H1 (cell line): ENCODE results near the gene SPTBN1. TPM values are rescaled to one million over a fixed set of nuclear protein-coding genes. Genes with fewer than 3 reads are reported as not detected.

ENCODE experiments used
- CTCF ChIA-PET: fragments of 300-600 bp; sonication (Branson Sonifier 250); formaldehyde crosslinking; loops from one replicate; lab custom pipeline; 2021; ENCODE audit not compliant: partially characterized antibody; lab: Charles Lee
- POLR2A ChIA-PET: fragments of 300-600 bp; sonication (Branson Sonifier 250); formaldehyde crosslinking; loops from one replicate; lab custom pipeline; 2021; ENCODE audit warnings: inconsistent platforms; ENCODE audit not compliant: partially characterized antibody; lab: Charles Lee
- DNase-seq, 2 experiments: peaks; one replicate each; pipeline versions ENCODE4 v3.0.0 to v3.0.0-alpha.2; 2010 to 2022; ENCODE audit warnings: low spot score in 2 of 2, low read depth in 1 of 2, mixed read lengths in 1 of 2
- FAIRE-seq: peaks from 2 replicates; lab custom pipeline; 2011; peaks lifted over from hg19 to GRCh38; lab: Jason Lieb, UNC
- H2AFZ ChIP-seq: 2 replicates; pipeline ENCODE4 v1.8.1; 2012; ENCODE audit warnings: low read length, inconsistent platforms
- H2AK5ac ChIP-seq: 2 replicates; pipeline ENCODE4 v1.6.1; 2013; ENCODE audit warnings: low read depth, low read length
- H2BK120ac ChIP-seq: replicated peaks from 2 replicates; pipeline ENCODE3; 2013; ENCODE audit warnings: low read depth, low read length, inconsistent platforms
- H2BK12ac ChIP-seq: 2 replicates; pipeline ENCODE4 v1.6.1; 2013; ENCODE audit warnings: low read depth, low read length
- H2BK15ac ChIP-seq: 2 replicates; pipeline ENCODE4 v1.6.1; 2013; ENCODE audit warnings: low read length
- H2BK20ac ChIP-seq: 2 replicates; pipeline ENCODE4 v1.6.1; 2013; ENCODE audit warnings: low read length
- H2BK5ac ChIP-seq: 2 replicates; pipeline ENCODE4 v1.6.1; 2013; ENCODE audit warnings: low read depth, low read length
- H3K14ac ChIP-seq: 2 replicates; pipeline ENCODE4 v1.6.1; 2013; ENCODE audit warnings: inconsistent platforms; ENCODE audit not compliant: insufficient read length
- H3K18ac ChIP-seq: 2 replicates; pipeline ENCODE4 v1.6.1; 2013; ENCODE audit warnings: low read length; ENCODE audit errors: extremely low read depth
- H3K23ac ChIP-seq: 2 replicates; pipeline ENCODE4 v1.6.1; 2013; ENCODE audit warnings: inconsistent platforms; ENCODE audit not compliant: insufficient read length
- H3K23me2 ChIP-seq: 2 replicates; pipeline ENCODE4 v1.6.1; 2013; ENCODE audit warnings: low read depth, low read length
- H3K27ac ChIP-seq: 2 replicates; pipeline ENCODE4 v1.6.1; 2011; ENCODE audit warnings: low read depth, low read length, inconsistent platforms
- H3K27me3 ChIP-seq, 4 experiments: replicated peaks in 1 of 4; 1 replicate in 1 of 4; 2 replicates in 3 of 4; pipeline versions ENCODE4 v1.6.1 to v1.8.1; 2011 to 2013; ENCODE audit warnings: low read length in 3 of 4, mild to moderate bottlenecking in 3 of 4, inconsistent platforms in 2 of 4, mixed read lengths in 2 of 4, moderate library complexity in 1 of 4; ENCODE audit not compliant: control insufficient read depth in 3 of 4, insufficient read depth in 3 of 4; ENCODE audit errors: extremely low read depth in 1 of 4
- H3K36me3 ChIP-seq, 4 experiments: 2 replicates each; pipeline versions ENCODE4 v1.6.1 to v1.8.1; 2011 to 2013; ENCODE audit warnings: mild to moderate bottlenecking in 4 of 4, low read length in 3 of 4, moderate library complexity in 2 of 4, control low read depth in 1 of 4, inconsistent platforms in 1 of 4; ENCODE audit not compliant: insufficient read depth in 4 of 4, control insufficient read depth in 2 of 4
- H3K4ac ChIP-seq: replicated peaks from 2 replicates; pipeline ENCODE3; 2013; ENCODE audit warnings: low read length, low read depth, mixed read lengths, inconsistent platforms; ENCODE audit not compliant: insufficient read length
- H3K4me1 ChIP-seq, 4 experiments: replicated peaks in 1 of 4; 1 replicate in 1 of 4; 2 replicates in 3 of 4; pipeline versions ENCODE4 v1.6.1 to v1.8.1; 2011 to 2013; ENCODE audit warnings: low read length in 3 of 4, inconsistent platforms in 2 of 4, mixed read lengths in 1 of 4; ENCODE audit not compliant: insufficient read depth in 4 of 4, control insufficient read depth in 3 of 4
- H3K4me2 ChIP-seq, 2 experiments: 2 replicates each; pipeline versions ENCODE4 v1.6.1 to v1.8.1; 2011 to 2013; ENCODE audit warnings: low read depth in 2 of 2, low read length in 2 of 2, control low read depth in 1 of 2, inconsistent platforms in 1 of 2, mild to moderate bottlenecking in 1 of 2; ENCODE audit not compliant: insufficient read depth in 1 of 2
- H3K4me3 ChIP-seq, 4 experiments: fragments of 200-600, 300-600 bp in 1 of 4; sonication (generic), shearing (Covaris generic), sonication (Bioruptor Twin) in 1 of 4; 2 replicates each; pipeline versions ENCODE4 v1.5.1 to v1.8.1; 2011 to 2016; ENCODE audit warnings: low read length in 4 of 4, low read depth in 3 of 4, control low read depth in 2 of 4, inconsistent platforms in 2 of 4, mild to moderate bottlenecking in 2 of 4, mixed read lengths in 1 of 4, moderate library complexity in 1 of 4; ENCODE audit not compliant: insufficient read depth in 2 of 4; ENCODE audit errors: extremely low read depth in 1 of 4
- H3K56ac ChIP-seq: replicated peaks from 2 replicates; pipeline ENCODE3; 2013; ENCODE audit warnings: low read depth, mild to moderate bottlenecking, mixed read lengths, low read length, inconsistent platforms; ENCODE audit not compliant: insufficient read length
- H3K79me1 ChIP-seq: 2 replicates; pipeline ENCODE4 v1.6.1; 2013; ENCODE audit warnings: low read depth, low read length, control low read depth
- H3K79me2 ChIP-seq, 2 experiments: 2 replicates each; pipeline versions ENCODE4 v1.6.1 to v1.8.1; 2012 to 2013; ENCODE audit warnings: low read length in 2 of 2, mild to moderate bottlenecking in 2 of 2, inconsistent platforms in 1 of 2; ENCODE audit not compliant: insufficient read depth in 2 of 2, control insufficient read depth in 1 of 2
- H3K9ac ChIP-seq, 4 experiments: replicated peaks in 1 of 4; 1 replicate in 1 of 4; 2 replicates in 3 of 4; pipeline versions ENCODE4 v1.6.1 to v1.8.1; 2011 to 2013; ENCODE audit warnings: low read depth in 3 of 4, low read length in 3 of 4, control low read depth in 2 of 4, mild to moderate bottlenecking in 2 of 4, moderate library complexity in 2 of 4, inconsistent platforms in 1 of 4; ENCODE audit errors: extremely low read depth in 1 of 4
- H3K9me3 ChIP-seq, 2 experiments: 2 replicates each; pipeline versions ENCODE4 v1.6.1 to v1.8.1; 2012 to 2013; ENCODE audit warnings: mild to moderate bottlenecking in 2 of 2, moderate library complexity in 2 of 2, control low read depth in 1 of 2, inconsistent platforms in 1 of 2, low read depth in 1 of 2, low read length in 1 of 2, mixed read lengths in 1 of 2; ENCODE audit not compliant: insufficient read depth in 2 of 2
- H4K20me1 ChIP-seq, 2 experiments: replicated peaks in 1 of 2; 2 replicates each; pipeline versions ENCODE3 to v1.8.1; 2011 to 2013; ENCODE audit warnings: inconsistent platforms in 2 of 2, low read length in 2 of 2, mild to moderate bottlenecking in 1 of 2; ENCODE audit not compliant: insufficient read depth in 2 of 2, control insufficient read depth in 1 of 2
- H4K5ac ChIP-seq: 2 replicates; pipeline ENCODE4 v1.6.1; 2013; ENCODE audit warnings: low read length, low read depth, mixed read lengths, inconsistent platforms; ENCODE audit not compliant: insufficient read length
- H4K8ac ChIP-seq: 2 replicates; pipeline ENCODE4 v1.8.0; 2013; ENCODE audit warnings: mild to moderate bottlenecking, moderate library complexity, low read length, inconsistent platforms; ENCODE audit not compliant: insufficient read depth; ENCODE audit errors: extremely low read depth
- H4K91ac ChIP-seq: replicated peaks from 2 replicates; pipeline ENCODE3; 2013; ENCODE audit warnings: low read length, mixed read lengths, inconsistent platforms; ENCODE audit not compliant: insufficient read length
- SP4 ChIP-seq: IDR thresholded peaks from 2 replicates; pipeline ENCODE4 v1.6.1; 2012; ENCODE audit warnings: low read length, inconsistent platforms
- WGBS, 2 experiments: shearing (Covaris generic) in 1 of 2; methylation state at CpG; one replicate each; pipeline versions ENCODE4 v1.1.6 to v1.1.7; 2013 to 2015; ENCODE audit warnings: low lambda C conversion rate in 2 of 2, mixed read lengths in 2 of 2, inconsistent platforms in 1 of 2, low coverage in 1 of 2, missing lambda C conversion rate in 1 of 2; ENCODE audit not compliant: insufficient replicate concordance in 2 of 2, insufficient coverage in 1 of 2, insufficient read length in 1 of 2; ENCODE audit errors: extremely low coverage in 1 of 2, missing lambda C conversion rate in 1 of 2; 5-methylcytosine and 5-hydroxymethylcytosine counted together
- polyA plus RNA-seq, 7 experiments: library from polyadenylated mRNA; depleted of rRNA in 3 of 7; stranded (reverse) in 5 of 7; unstranded in 2 of 7; fragments of >200 nt in 5 of 7; fragments of 200-250 nt in 2 of 7; gene quantifications; 1 replicate in 5 of 7; 2 replicates in 1 of 7; 4 replicates in 1 of 7; pipeline versions ENCODE4 v1.2.1 to v1.2.3, GENCODE V29; 2011 to 2013; ENCODE audit warnings: missing spikeins in 2 of 7, mixed read lengths in 2 of 7
- total RNA-seq: library from RNA; stranded (reverse); fragmentation: NEBNext Ultra II Directional; extraction: Animal tissue kit (Norgen Biotek cat#: 25700); gene quantifications from 2 replicates; pipeline ENCODE4 v1.2.1, GENCODE V29; 2021

SPTBN1 gene
- total and polyA plus RNA-seq, 2 of the 8 experiments (the other 6 are each of a cell fraction or from before 2014, with no cell fraction given) = 31.8 to 180 TPM

DNA sequence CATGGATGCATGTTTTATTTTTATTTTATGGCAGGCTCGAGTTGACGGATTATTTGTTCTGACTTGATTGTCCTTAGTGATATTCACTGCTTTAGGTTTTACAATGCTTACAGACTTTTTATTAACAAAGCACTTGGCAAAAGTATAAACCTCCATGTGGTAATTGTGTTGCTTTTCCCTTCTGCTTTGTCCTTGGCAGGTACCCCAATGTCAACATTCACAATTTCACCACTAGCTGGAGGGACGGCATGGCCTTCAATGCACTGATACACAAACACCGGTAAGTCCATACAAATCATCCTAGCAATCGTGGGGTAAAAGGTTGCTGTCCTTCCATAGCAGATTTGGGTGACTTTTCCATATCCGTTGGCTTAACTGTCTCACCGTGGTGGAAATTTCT is 161.3 kb downstream of the SPTBN1 start:
- Histone ChIP-seq H4K20me1 (peaks cover 3 to 4% of the 10 kb centered on the region in 2 experiments), H2BK20ac (no peak overlapping the region), H3K27me3 (no peaks in the 10 kb centered on the region), H2BK15ac (no peak overlapping the region), H3K9me3 (no peaks in the 10 kb centered on the region), H3K4me1 (peaks cover 0 to under 1% (median 0%) of the 10 kb centered on the region in 4 experiments; a peak in 2 of 7 replicates), H3K79me1 (peaks cover 5% of the 10 kb centered on the region; the same call in 1 of the 2 replicates), H4K5ac (no peak overlapping the region), H3K56ac (no peak overlapping the region), H4K91ac (no peak overlapping the region), H3K79me2 (peaks cover 0 to 16% of the 10 kb centered on the region in 2 experiments; a peak in 2 of 4 replicates), H3K36me3 (peaks cover 24 to 64% (median 47%) of the 10 kb centered on the region in 4 experiments), H3K23me2 (no peaks in the 10 kb centered on the region), H3K18ac (no peak overlapping the region), H3K4ac (no peak overlapping the region), H3K14ac (no peak overlapping the region), H3K9ac (no peak overlapping the region), H2BK120ac (no peak overlapping the region), H3K4me2 (no peak overlapping the region), H2AK5ac (no peak overlapping the region), H2BK12ac (no peak overlapping the region), H3K23ac (no peak overlapping the region), H3K4me3 (no peak overlapping the region), H4K8ac (no peak overlapping the region), H2BK5ac (no peak overlapping the region), H2AFZ (no peak overlapping the region), H3K27ac (no peak overlapping the region)
- ChIA-PET POLR2A (no interaction called here), CTCF (interaction anchor here (1.3 to 1.9 kb wide), 4 partner anchors 13 to 94 kb away, joined by 4 to 7 read pairs (median 5); no protein-coding TSS in a partner anchor)
- FAIRE-seq (no peak), DNase-seq (no peak)
- 85% methylated on average over 7 of the region's 7 CpGs; no CpG with 5 or more reads in 1 of the 2 experiments for WGBS, 2 experiments
- no peak for TF ChIP-seq SP4
